Neural cell (in vitro differentiated cells): ENCODE data around the gene CDIP1. TPM values are rescaled to one million over a fixed set of nuclear protein-coding genes. Genes with fewer than 3 reads are reported as not detected.
"Not testable (repeated sequence)": the region's sequence is repeated elsewhere in the genome, so short reads cannot be mapped to it uniquely, and the experiment has no call there.

ENCODE experiments used
- H2AFZ ChIP-seq: fragments of 200-600, 300-800 bp; sonication (generic), shearing (Covaris generic); 2 replicates; pipeline ENCODE4 v1.6.0; 2014; ENCODE audit warnings: low read depth, mild to moderate bottlenecking, antibody characterized with exemption, low read length, moderate library complexity
- H3F3A ChIP-seq: fragments of 200-600 bp; shearing (Covaris generic); 2 replicates; pipeline ENCODE4 v1.6.1; 2016; ENCODE audit warnings: mild to moderate bottlenecking, moderate library complexity, mixed read lengths, antibody characterized with exemption, low read length; ENCODE audit not compliant: insufficient read depth, poor library complexity, severe bottlenecking
- H3K27ac ChIP-seq: fragments of 200-600, 300-800 bp; sonication (generic), shearing (Covaris generic); 2 replicates; pipeline ENCODE4 v1.5.1; 2014; ENCODE audit warnings: mild to moderate bottlenecking, low read length, moderate library complexity
- H3K27me3 ChIP-seq: fragments of 300-800, 200-600 bp; sonication (generic), shearing (Covaris generic); 2 replicates; pipeline ENCODE4 v1.6.0; 2014; ENCODE audit warnings: mild to moderate bottlenecking, low read depth, low read length, moderate library complexity; ENCODE audit not compliant: insufficient read depth
- H3K36me3 ChIP-seq: fragments of 300-800, 200-600 bp; sonication (generic), shearing (Covaris generic); 2 replicates; pipeline ENCODE4 v1.5.1; 2014; ENCODE audit warnings: mild to moderate bottlenecking, antibody characterized with exemption, low read length, moderate library complexity; ENCODE audit not compliant: insufficient read depth
- H3K4me2 ChIP-seq: fragments of 300-800, 200-600 bp; sonication (generic), shearing (Covaris generic); 2 replicates; pipeline ENCODE4 v1.6.0; 2014; ENCODE audit warnings: mild to moderate bottlenecking, low read length
- H3K4me3 ChIP-seq: fragments of 300-800, 200-600 bp; sonication (generic), shearing (Covaris generic); 2 replicates; pipeline ENCODE4 v1.5.1; 2014; ENCODE audit warnings: mild to moderate bottlenecking, low read length, moderate library complexity
- H3K79me2 ChIP-seq: fragments of 200-600 bp; shearing (Covaris generic); replicated peaks from 2 replicates; pipeline ENCODE4 v1.6.0; 2014; ENCODE audit warnings: mild to moderate bottlenecking, low read length, moderate library complexity; ENCODE audit not compliant: insufficient read depth
- H3K9ac ChIP-seq: fragments of 300-800, 200-600 bp; sonication (generic), shearing (Covaris generic); 2 replicates; pipeline ENCODE4 v1.6.1; 2016; ENCODE audit warnings: mild to moderate bottlenecking, low read length, mixed read lengths
- H3K9me2 ChIP-seq: fragments of 200-600 bp; shearing (Covaris generic); 2 replicates; pipeline ENCODE4 v1.6.1; 2016; ENCODE audit warnings: mild to moderate bottlenecking, low read length, mixed read lengths; ENCODE audit not compliant: insufficient read depth
- H3K9me3 ChIP-seq: fragments of 200-600, 300-800 bp; sonication (generic), shearing (Covaris generic); 2 replicates; pipeline ENCODE4 v1.6.1; 2016; ENCODE audit warnings: mild to moderate bottlenecking, mixed run types, low read length, moderate library complexity, mixed read lengths
- H4K20me1 ChIP-seq: fragments of 200-600 bp; shearing (Covaris generic); 2 replicates; pipeline ENCODE4 v1.6.1; 2016; ENCODE audit warnings: mild to moderate bottlenecking, mixed run types; ENCODE audit not compliant: insufficient read depth
- EP300 ChIP-seq: fragments of 450-650 bp; conservative IDR thresholded peaks from 2 replicates; pipeline ENCODE4 v1.6.1; 2014; ENCODE audit warnings: antibody characterized with exemption, mild to moderate bottlenecking, moderate library complexity; ENCODE audit not compliant: poor library complexity, severe bottlenecking
- EZH2 ChIP-seq: fragments of 200-600, 300-800 bp; shearing (Covaris generic), sonication (generic); IDR thresholded peaks from 2 replicates; pipeline ENCODE4 v1.6.1; 2014; ENCODE audit warnings: antibody characterized with exemption, low read length, borderline replicate concordance, mild to moderate bottlenecking; ENCODE audit not compliant: insufficient read depth, poor library complexity, severe bottlenecking
- MXI1 ChIP-seq: fragments of 450-650 bp; conservative IDR thresholded peaks from 2 replicates; pipeline ENCODE4 v1.6.1; 2014; ENCODE audit warnings: antibody characterized with exemption, mild to moderate bottlenecking; ENCODE audit not compliant: poor library complexity, severe bottlenecking
- POLR2AphosphoS5 ChIP-seq: IDR thresholded peaks from 2 replicates; pipeline ENCODE4 v1.6.1; 2012
- RAD21 ChIP-seq: fragments of 450-650 bp; conservative IDR thresholded peaks from 2 replicates; pipeline ENCODE4 v1.6.1; 2014; ENCODE audit warnings: antibody characterized with exemption, mild to moderate bottlenecking, moderate library complexity
- SMC3 ChIP-seq: fragments of 450-650 bp; conservative IDR thresholded peaks from 2 replicates; pipeline ENCODE4 v1.6.1; 2014; ENCODE audit warnings: antibody characterized with exemption, mild to moderate bottlenecking, moderate library complexity; ENCODE audit not compliant: poor library complexity
- TAF1 ChIP-seq: IDR thresholded peaks from 2 replicates; pipeline ENCODE4 v1.6.1; 2012; ENCODE audit warnings: low read depth
- polyA plus RNA-seq: library from polyadenylated mRNA; depleted of rRNA; stranded (reverse); fragments of >200 nt; gene quantifications from 2 replicates; pipeline ENCODE4 v1.2.3, GENCODE V29; 2014
- TF ChIP-seq, protein P1 (sequence below): fragments of 450-650 bp; IDR thresholded peaks from 2 replicates; pipeline ENCODE4 v1.5.1; 2014; ENCODE audit warnings: antibody characterized with exemption, mild to moderate bottlenecking, moderate library complexity; ENCODE audit not compliant: poor library complexity, severe bottlenecking
- TF ChIP-seq, protein P2 (sequence below): IDR thresholded peaks from 2 replicates; pipeline ENCODE4 v1.6.1; 2012; ENCODE audit warnings: borderline replicate concordance

The CDIP1 gene
- polyA plus RNA-seq, 1 donor from 2014 or later = 16.4 TPM

DNA sequence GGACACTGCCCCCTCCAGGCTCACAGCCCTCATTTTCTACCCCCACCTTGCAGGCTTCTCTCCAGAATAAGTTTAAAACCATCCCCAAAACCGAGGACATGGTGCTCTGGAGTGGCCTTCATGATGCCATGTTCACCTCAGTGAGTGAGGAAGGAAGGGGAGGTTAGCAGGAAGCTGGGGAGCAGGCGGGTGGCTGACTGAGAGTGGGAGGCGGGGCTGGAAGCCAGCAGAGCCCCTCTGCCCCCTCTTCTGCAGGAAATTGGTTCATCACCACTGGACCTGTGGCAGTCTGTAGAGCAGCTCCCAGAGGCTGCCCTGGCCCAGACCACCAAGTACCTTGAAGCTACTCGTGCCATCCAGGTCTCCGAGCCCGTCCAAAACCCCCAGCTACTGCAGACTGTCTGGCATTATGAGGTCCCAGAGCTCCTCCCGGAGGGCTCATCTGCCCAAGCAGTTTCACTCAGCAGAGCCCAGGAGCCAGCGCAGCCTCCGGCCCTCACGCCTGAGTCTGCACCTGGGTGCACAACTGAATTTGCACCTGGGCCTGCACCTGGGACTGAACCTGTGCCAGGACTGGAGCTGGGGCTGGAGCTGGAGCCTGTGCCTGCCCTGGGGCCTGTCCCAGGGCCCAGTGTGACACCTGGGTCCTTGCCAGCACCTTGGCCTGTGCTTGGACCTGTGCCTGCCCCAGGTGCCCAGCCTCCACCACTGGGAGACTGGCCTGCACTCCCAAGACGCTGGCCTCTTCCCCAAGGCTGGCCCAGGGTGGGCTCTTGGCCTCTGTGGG, 36.5 kb upstream of the CDIP1 start:
- H3K79me2 ChIP-seq = no peaks in the 10 kb centered on the region
- no peaks in the 10 kb centered on the region for H3F3A ChIP-seq
- no peak overlapping the region for H2AFZ ChIP-seq
- no peak overlapping the region for H3K4me3 ChIP-seq
- H3K9ac ChIP-seq = no peak overlapping the region
- H3K27ac ChIP-seq = no peak overlapping the region
- H3K9me3 ChIP-seq = no peaks in the 10 kb centered on the region
- no peak overlapping the region for H3K4me2 ChIP-seq
- H4K20me1 ChIP-seq = no peaks in the 10 kb centered on the region
- no peaks in the 10 kb centered on the region for H3K9me2 ChIP-seq
- H3K36me3 ChIP-seq = no peaks in the 10 kb centered on the region
- TF ChIP-seq EP300 = no peak
- no peak for TF ChIP-seq TAF1
- TF ChIP-seq, protein P1, sequence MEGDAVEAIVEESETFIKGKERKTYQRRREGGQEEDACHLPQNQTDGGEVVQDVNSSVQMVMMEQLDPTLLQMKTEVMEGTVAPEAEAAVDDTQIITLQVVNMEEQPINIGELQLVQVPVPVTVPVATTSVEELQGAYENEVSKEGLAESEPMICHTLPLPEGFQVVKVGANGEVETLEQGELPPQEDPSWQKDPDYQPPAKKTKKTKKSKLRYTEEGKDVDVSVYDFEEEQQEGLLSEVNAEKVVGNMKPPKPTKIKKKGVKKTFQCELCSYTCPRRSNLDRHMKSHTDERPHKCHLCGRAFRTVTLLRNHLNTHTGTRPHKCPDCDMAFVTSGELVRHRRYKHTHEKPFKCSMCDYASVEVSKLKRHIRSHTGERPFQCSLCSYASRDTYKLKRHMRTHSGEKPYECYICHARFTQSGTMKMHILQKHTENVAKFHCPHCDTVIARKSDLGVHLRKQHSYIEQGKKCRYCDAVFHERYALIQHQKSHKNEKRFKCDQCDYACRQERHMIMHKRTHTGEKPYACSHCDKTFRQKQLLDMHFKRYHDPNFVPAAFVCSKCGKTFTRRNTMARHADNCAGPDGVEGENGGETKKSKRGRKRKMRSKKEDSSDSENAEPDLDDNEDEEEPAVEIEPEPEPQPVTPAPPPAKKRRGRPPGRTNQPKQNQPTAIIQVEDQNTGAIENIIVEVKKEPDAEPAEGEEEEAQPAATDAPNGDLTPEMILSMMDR = no peak
- TF ChIP-seq POLR2AphosphoS5 = no peak
- TF ChIP-seq, protein P2, sequence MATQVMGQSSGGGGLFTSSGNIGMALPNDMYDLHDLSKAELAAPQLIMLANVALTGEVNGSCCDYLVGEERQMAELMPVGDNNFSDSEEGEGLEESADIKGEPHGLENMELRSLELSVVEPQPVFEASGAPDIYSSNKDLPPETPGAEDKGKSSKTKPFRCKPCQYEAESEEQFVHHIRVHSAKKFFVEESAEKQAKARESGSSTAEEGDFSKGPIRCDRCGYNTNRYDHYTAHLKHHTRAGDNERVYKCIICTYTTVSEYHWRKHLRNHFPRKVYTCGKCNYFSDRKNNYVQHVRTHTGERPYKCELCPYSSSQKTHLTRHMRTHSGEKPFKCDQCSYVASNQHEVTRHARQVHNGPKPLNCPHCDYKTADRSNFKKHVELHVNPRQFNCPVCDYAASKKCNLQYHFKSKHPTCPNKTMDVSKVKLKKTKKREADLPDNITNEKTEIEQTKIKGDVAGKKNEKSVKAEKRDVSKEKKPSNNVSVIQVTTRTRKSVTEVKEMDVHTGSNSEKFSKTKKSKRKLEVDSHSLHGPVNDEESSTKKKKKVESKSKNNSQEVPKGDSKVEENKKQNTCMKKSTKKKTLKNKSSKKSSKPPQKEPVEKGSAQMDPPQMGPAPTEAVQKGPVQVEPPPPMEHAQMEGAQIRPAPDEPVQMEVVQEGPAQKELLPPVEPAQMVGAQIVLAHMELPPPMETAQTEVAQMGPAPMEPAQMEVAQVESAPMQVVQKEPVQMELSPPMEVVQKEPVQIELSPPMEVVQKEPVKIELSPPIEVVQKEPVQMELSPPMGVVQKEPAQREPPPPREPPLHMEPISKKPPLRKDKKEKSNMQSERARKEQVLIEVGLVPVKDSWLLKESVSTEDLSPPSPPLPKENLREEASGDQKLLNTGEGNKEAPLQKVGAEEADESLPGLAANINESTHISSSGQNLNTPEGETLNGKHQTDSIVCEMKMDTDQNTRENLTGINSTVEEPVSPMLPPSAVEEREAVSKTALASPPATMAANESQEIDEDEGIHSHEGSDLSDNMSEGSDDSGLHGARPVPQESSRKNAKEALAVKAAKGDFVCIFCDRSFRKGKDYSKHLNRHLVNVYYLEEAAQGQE = no peak
- no peak for TF ChIP-seq EZH2
- no peak for TF ChIP-seq MXI1
- TF ChIP-seq RAD21 = no peak
- no peak for TF ChIP-seq SMC3
- no peaks in the 10 kb centered on the region for H3K27me3 ChIP-seq

DNA sequence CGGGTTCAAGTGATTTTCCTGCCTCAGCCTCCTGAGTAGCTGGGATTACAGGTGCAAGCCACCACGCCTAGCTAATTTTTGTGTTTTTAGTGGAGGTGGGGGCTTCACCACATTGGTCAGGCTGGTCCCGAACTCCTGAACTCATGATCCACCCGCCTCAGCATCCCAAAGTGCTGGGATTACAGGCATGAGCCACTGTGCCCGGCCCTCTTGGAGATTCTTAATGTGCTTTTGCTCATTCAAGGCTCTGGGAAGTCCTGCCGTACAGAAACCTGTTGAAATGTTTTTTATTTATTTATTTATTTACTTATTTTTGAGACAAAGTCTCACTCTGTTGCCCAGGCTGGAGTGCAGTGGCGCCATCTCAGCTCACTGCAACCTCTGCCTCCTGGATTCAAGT, 35.4 kb upstream of the CDIP1 start:
- H2AFZ ChIP-seq, H3K9me3 ChIP-seq, H3K36me3 ChIP-seq, H3K9ac ChIP-seq, H3K4me3 ChIP-seq, H3K9me2 ChIP-seq, H3K27ac ChIP-seq, H4K20me1 ChIP-seq, H3K4me2 ChIP-seq, H3K79me2 ChIP-seq, H3F3A ChIP-seq, H3K27me3 ChIP-seq: not testable (repeated sequence)
